T47D (cell line): Measurements from ENCODE around the gene SNAP25.

Experiments
- DNase-seq, 2 experiments: peaks; one replicate each; pipeline versions ENCODE4 v3.0.0 to v3.0.0-alpha.2; 2011 to 2012; ENCODE audit warnings: low read depth in 1 of 2, low spot score in 1 of 2
- JUND ChIP-seq: IDR thresholded peaks from 2 replicates; pipeline ENCODE4 v1.6.1; 2012; ENCODE audit warnings: low read depth
- in situ Hi-C: cut with HindIII; loops from 2 replicates; pipeline ENCODE4 v1.10.0; 2016; ENCODE audit warnings: low sequenced_read_pairs, low pct_unique_long_range_greater_than_20kb

Gene SNAP25

GRCh38 chr20:10253780-10254179, 35.1 kb downstream of the SNAP25 start:
- DNase-seq = no peak
- no peak for TF ChIP-seq JUND
- in situ Hi-C loops = no loop called here

GRCh38 chr20:10255846-10256245, 37.2 kb downstream of the SNAP25 start:
- no peak for DNase-seq
- no peak for TF ChIP-seq JUND
- in situ Hi-C loops = no loop called here

- no peak for DNase-seq
- in situ Hi-C loops = no loop called here
- no peak for TF ChIP-seq JUND
Observed at GRCh38 chr20:10259166-10259565, 40.5 kb downstream of the SNAP25 start.

GRCh38 chr20:10260316-10260715, 41.7 kb downstream of the SNAP25 start:
- no peak for DNase-seq
- no peak for TF ChIP-seq JUND
- in situ Hi-C loops = no loop called here

- DNase-seq = no peak
- in situ Hi-C loops = no loop called here
- no peak for TF ChIP-seq JUND
Observed at GRCh38 chr20:10261702-10262101, 43.1 kb downstream of the SNAP25 start.

- DNase-seq = peak in 1 of 2 experiments; percentile 5
- in situ Hi-C loops = no loop called here
- TF ChIP-seq JUND = no peak
Observed at GRCh38 chr20:10263385-10264165, 44.9 kb downstream of the SNAP25 start.

- no peak for TF ChIP-seq JUND
- DNase-seq = no peak
- in situ Hi-C loops = no loop called here
Observed at GRCh38 chr20:10264166-10264558, 45.5 kb downstream of the SNAP25 start.

GRCh38 chr20:10268636-10269035, 50.0 kb downstream of the SNAP25 start:
- in situ Hi-C loops = no loop called here
- no peak for TF ChIP-seq JUND
- DNase-seq = no peak

- DNase-seq = no peak
- TF ChIP-seq JUND = no peak
- in situ Hi-C loops = no loop called here
Observed at GRCh38 chr20:10270630-10271029, 52.0 kb downstream of the SNAP25 start.

- in situ Hi-C loops = no loop called here
- DNase-seq = no peak
- no peak for TF ChIP-seq JUND
Observed at GRCh38 chr20:10271494-10272219, 53.0 kb downstream of the SNAP25 start.

GRCh38 chr20:10276878-10277580, 58.4 kb downstream of the SNAP25 start:
- no peak for TF ChIP-seq JUND
- no peak for DNase-seq
- in situ Hi-C loops = no loop called here

GRCh38 chr20:10277616-10278015, 59.0 kb downstream of the SNAP25 start:
- in situ Hi-C loops = no loop called here
- DNase-seq = no peak
- no peak for TF ChIP-seq JUND

- in situ Hi-C loops = no loop called here
- TF ChIP-seq JUND = no peak
Observed at GRCh38 chr20:10278412-10278811, 59.8 kb downstream of the SNAP25 start.

More at GRCh38 chr20:10278412-10278811, 59.8 kb downstream of the SNAP25 start:
- DNase-seq = no peak
